Sigmoid colon (tissue), 7 donors: Measurements from ENCODE around the gene CYP46A1. TPM values are rescaled to one million over a fixed set of nuclear protein-coding genes. Genes with fewer than 3 reads are reported as not detected.

Experiments used
- DNase-seq: peaks from one replicate; pipeline ENCODE4 v3.0.0-alpha.2; 2019
- H3K27ac ChIP-seq, 4 donors: fragments of 200-600 bp; sonication (generic); one replicate each; pipeline ENCODE4 v1.5.1; 2016 to 2019; ENCODE audit warnings: mild to moderate bottlenecking in 1 of 4
- H3K27me3 ChIP-seq, 3 donors: fragments of 200-600 bp; sonication (generic); one replicate each; pipeline ENCODE4 v1.5.1; 2019; ENCODE audit warnings: mild to moderate bottlenecking in 1 of 3
- H3K36me3 ChIP-seq, 4 donors: fragments of 200-600 bp; sonication (generic); one replicate each; pipeline ENCODE4 v1.5.1; 2016 to 2019
- H3K4me1 ChIP-seq, 4 donors: fragments of 200-600 bp; sonication (generic); one replicate each; pipeline ENCODE4 v1.5.1; 2017 to 2019
- H3K4me3 ChIP-seq, 4 donors: fragments of 200-600 bp; sonication (generic); one replicate each; pipeline ENCODE4 v1.5.1; 2017 to 2019; ENCODE audit warnings: mild to moderate bottlenecking in 2 of 4, moderate library complexity in 1 of 4
- H3K9me3 ChIP-seq, 4 donors: fragments of 200-600 bp in 3 of 4; sonication (generic) in 3 of 4; one replicate each; pipeline versions ENCODE4 v1.5.1 to v1.6.1; 2013 to 2019
- EP300 ChIP-seq, 4 donors: sonication (generic); formaldehyde crosslinking; IDR thresholded peaks; one replicate each; pipeline ENCODE4 v1.6.1; 2017; ENCODE audit warnings: antibody characterized with exemption in 4 of 4
- POLR2A ChIP-seq, 2 donors: fragments of 450-650 bp; IDR thresholded peaks; one replicate each; pipeline ENCODE4 v1.6.1; 2016; ENCODE audit warnings: antibody characterized with exemption in 2 of 2, mild to moderate bottlenecking in 2 of 2, moderate library complexity in 2 of 2
- POLR2AphosphoS5 ChIP-seq, 4 donors: sonication (generic); formaldehyde crosslinking; IDR thresholded peaks; one replicate each; pipeline ENCODE4 v1.6.1; 2017; ENCODE audit warnings: antibody characterized with exemption in 4 of 4
- WGBS, 2 donors: extraction: QIAGEN DNeasy Blood & Tissue Kit; methylation state at CpG; one replicate each; pipeline ENCODE4 v1.1.7; 2013; 5-methylcytosine and 5-hydroxymethylcytosine counted together
- intact Hi-C: fragments of 100-400 bp; cut with DNase I; formaldehyde crosslinking; loops from one replicate; pipeline ENCODE4 v1.15.1; 2023
- polyA plus RNA-seq, 3 donors: library from polyadenylated mRNA; stranded (reverse); fragments of 200-250 nt; gene quantifications; one replicate each; pipeline ENCODE4 v1.2.3, GENCODE V29; 2013
- total RNA-seq, 4 donors: library from RNA; depleted of rRNA; stranded (reverse); fragments of >200 nt; gene quantifications; one replicate each; pipeline ENCODE4 v1.1.0, GENCODE V29; 2016
- TF ChIP-seq, protein P1 (sequence below), 4 experiments: fragments of 450-650 bp in 3 of 4; fragments of 200-600 bp in 1 of 4; IDR thresholded peaks; one replicate each; pipeline ENCODE4 v1.5.1; 2016 to 2019; ENCODE audit warnings: antibody characterized with exemption in 4 of 4, mild to moderate bottlenecking in 3 of 4, moderate library complexity in 2 of 4
- donor health status: healthy with polysubstance abuse.
- donor health status: Bipolar disorder and iron deficiency.
- donor health status: healthy.

The CYP46A1 gene
- total and polyA plus RNA-seq, 7 donors, result under 0.01 to 2.0 (median 0.84) TPM; not detected in 1

DNA sequence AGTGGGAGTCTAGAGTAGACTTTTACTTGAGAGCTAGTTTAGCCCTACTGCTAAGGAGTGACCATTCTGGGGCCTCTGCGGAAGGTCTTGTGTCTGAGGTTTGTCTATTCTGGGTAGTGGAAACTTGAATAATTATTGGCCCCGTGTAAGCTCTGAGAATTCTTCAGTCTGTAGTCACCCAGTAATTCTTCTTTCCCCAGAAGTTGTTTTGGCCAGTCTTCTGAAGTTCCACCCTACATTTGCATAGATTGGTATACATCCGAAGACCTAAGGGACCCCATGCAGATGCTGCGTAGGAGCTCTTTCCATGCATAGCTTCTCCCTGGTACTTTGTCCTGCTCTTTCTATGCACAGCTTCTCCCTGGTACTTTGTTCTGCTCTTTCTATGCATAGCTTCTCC, 12.8 kb downstream of the CYP46A1 start:
- no peak overlapping the region for H3K27ac ChIP-seq
- H3K27me3 ChIP-seq, result no peaks in the 10 kb centered on the region
- no peaks in the 10 kb centered on the region for H3K36me3 ChIP-seq
- intact Hi-C loops, result no loop called here
- peaks cover 0 to under 1% (median 0%) of the 10 kb centered on the region in 4 donors for H3K9me3 ChIP-seq
- 90% methylated on average over 4 of the region's 4 CpGs for WGBS, 2 donors
- no peaks in the 10 kb centered on the region for H3K4me1 ChIP-seq
- DNase-seq, result no peak
- H3K4me3 ChIP-seq, result no peak overlapping the region
- TF ChIP-seq, protein P1, sequence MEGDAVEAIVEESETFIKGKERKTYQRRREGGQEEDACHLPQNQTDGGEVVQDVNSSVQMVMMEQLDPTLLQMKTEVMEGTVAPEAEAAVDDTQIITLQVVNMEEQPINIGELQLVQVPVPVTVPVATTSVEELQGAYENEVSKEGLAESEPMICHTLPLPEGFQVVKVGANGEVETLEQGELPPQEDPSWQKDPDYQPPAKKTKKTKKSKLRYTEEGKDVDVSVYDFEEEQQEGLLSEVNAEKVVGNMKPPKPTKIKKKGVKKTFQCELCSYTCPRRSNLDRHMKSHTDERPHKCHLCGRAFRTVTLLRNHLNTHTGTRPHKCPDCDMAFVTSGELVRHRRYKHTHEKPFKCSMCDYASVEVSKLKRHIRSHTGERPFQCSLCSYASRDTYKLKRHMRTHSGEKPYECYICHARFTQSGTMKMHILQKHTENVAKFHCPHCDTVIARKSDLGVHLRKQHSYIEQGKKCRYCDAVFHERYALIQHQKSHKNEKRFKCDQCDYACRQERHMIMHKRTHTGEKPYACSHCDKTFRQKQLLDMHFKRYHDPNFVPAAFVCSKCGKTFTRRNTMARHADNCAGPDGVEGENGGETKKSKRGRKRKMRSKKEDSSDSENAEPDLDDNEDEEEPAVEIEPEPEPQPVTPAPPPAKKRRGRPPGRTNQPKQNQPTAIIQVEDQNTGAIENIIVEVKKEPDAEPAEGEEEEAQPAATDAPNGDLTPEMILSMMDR (IDR thresholded peaks at IDR 0.05), result no peak
- TF ChIP-seq POLR2AphosphoS5 (IDR thresholded peaks at IDR 0.05) (no peak), EP300 (IDR thresholded peaks at IDR 0.05) (no peak), POLR2A (IDR thresholded peaks at IDR 0.05) (no peak)

- DNase-seq, result peak; percentile 34
- Histone ChIP-seq H3K27me3 (no peaks in the 10 kb centered on the region), H3K4me1 (no peaks in the 10 kb centered on the region), H3K9me3 (peaks cover 0 to 4% (median 4%) of the 10 kb centered on the region in 4 donors), H3K36me3 (no peaks in the 10 kb centered on the region), H3K4me3 (no peak overlapping the region), H3K27ac (no peak overlapping the region)
- TF ChIP-seq POLR2A (IDR thresholded peaks at IDR 0.05) (no peak), POLR2AphosphoS5 (IDR thresholded peaks at IDR 0.05) (no peak), EP300 (IDR thresholded peaks at IDR 0.05) (no peak)
- TF ChIP-seq, protein P1 (IDR thresholded peaks at IDR 0.05), result no peak
- intact Hi-C loops, result no loop called here
- 76 to 92% methylated on average over 6 of the region's 6 CpGs for WGBS, 2 donors
Measured at GRCh38 chr14:99698236-99698635, 14.1 kb downstream of the CYP46A1 start.

DNA sequence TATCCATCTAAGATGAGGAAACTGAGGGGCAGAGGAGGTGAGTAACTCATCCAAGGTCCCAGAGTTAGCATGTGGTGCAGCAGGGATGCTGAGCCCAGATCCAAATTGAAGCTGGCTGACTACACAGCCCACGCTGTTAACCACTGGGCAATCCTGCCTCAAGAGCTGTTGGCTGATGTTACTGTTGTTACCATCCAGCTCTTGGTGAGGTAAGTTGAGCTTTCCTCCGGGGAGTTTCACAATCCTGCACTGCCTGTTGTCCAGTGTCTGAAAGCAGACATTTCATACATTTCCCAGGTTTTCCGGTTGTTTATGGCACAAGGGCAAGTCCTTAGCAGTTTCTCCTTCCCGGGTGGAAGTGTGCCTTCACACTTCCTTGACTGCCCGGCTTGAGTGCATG, 14.5 kb downstream of the CYP46A1 start:
- TF ChIP-seq, protein P1 (IDR thresholded peaks at IDR 0.05), result no peak
- TF ChIP-seq EP300 (IDR thresholded peaks at IDR 0.05), result no peak
- no peak for TF ChIP-seq POLR2A (IDR thresholded peaks at IDR 0.05)
- TF ChIP-seq POLR2AphosphoS5 (IDR thresholded peaks at IDR 0.05), result no peak
- no peaks in the 10 kb centered on the region for H3K4me1 ChIP-seq
- H3K27ac ChIP-seq, result no peak overlapping the region
- no peaks in the 10 kb centered on the region for H3K36me3 ChIP-seq
- intact Hi-C loops, result no loop called here
- H3K4me3 ChIP-seq, result no peak overlapping the region
- 50 to 54% methylated on average over 5 of the region's 5 CpGs for WGBS, 2 donors
- H3K9me3 ChIP-seq, result peaks cover 0 to 8% (median 7%) of the 10 kb centered on the region in 4 donors
- peak; percentile 39 for DNase-seq
- no peaks in the 10 kb centered on the region for H3K27me3 ChIP-seq

DNA sequence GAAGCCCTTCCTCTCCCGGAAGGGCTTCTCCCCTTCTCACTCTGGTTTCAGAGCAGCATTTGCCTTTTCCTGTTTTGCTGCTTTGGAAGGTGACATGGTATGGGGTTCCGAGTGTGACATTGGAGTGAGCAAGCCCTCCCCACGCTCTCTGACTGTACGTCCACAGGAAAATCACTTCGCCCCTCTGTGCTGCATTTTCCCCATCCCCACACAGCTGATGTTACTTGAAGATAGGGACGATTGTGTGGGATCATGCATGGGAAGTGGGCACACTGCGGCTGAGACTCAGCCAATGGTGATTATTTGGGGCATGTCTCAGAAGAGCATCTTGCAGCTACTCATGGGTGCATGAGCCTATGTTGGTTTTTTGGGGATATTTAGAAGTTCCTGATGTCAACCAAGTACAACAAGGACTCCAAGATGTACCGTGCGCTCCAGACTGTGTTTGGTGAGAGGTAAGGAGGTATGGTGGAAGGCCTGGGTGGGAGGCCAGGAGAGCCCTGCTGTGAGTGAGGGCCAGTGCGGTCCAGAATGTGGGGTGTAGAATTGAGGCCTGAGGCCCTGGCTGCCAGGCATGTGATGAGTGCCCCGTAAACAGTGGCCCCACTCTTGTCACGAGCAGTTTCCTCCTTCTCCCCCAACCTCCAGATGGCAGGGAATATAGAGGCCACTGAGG, 15.1 kb downstream of the CYP46A1 start:
- no peak overlapping the region for H3K4me3 ChIP-seq
- no peaks in the 10 kb centered on the region for H3K4me1 ChIP-seq
- intact Hi-C loops, result no loop called here
- DNase-seq, result no peak
- TF ChIP-seq POLR2AphosphoS5 (IDR thresholded peaks at IDR 0.05) (no peak), EP300 (IDR thresholded peaks at IDR 0.05) (no peak), POLR2A (IDR thresholded peaks at IDR 0.05) (no peak)
- TF ChIP-seq, protein P1 (IDR thresholded peaks at IDR 0.05), result no peak
- no peaks in the 10 kb centered on the region for H3K27me3 ChIP-seq
- H3K36me3 ChIP-seq, result no peaks in the 10 kb centered on the region
- peaks cover 0 to 11% (median 7%) of the 10 kb centered on the region in 4 donors for H3K9me3 ChIP-seq
- H3K27ac ChIP-seq, result no peak overlapping the region
- 74 to 81% methylated on average over 12 of the region's 12 CpGs for WGBS, 2 donors
